ENCODE data around the gene KIR2DL4. TPM values are rescaled to one million over a fixed set of nuclear protein-coding genes. Genes with fewer than 3 reads are reported as not detected.

The KIR2DL4 gene
- total RNA-seq, 1 experiment from 2014 or later, result not detected

GRCh38 chr19:54790711-54791110 lies 12.7 kb upstream of the KIR2DL4 start:
- intact Hi-C loops (cut with micrococcal nuclease; ENCODE audit: unreplicated experiment), result no loop called here
- no peak for DNase-seq
- no peaks in the 10 kb centered on the region for H3K9me3 Mint-ChIP-seq (ENCODE audit: low read depth, unreplicated experiment)
- BruUV-seq (replicated peaks), result no TSS peak
- H3K27me3 Mint-ChIP-seq (ENCODE audit: unreplicated experiment), result peaks cover 59% of the 10 kb centered on the region
- CTCF ChIA-PET, result no interaction called here
- no peaks in the 10 kb centered on the region for H3K4me1 Mint-ChIP-seq (ENCODE audit: low read depth, unreplicated experiment)
- H3K4me3 Mint-ChIP-seq (ENCODE audit: low read depth, unreplicated experiment), result no peak overlapping the region
- no peaks in the 10 kb centered on the region for H3K36me3 Mint-ChIP-seq (ENCODE audit: insufficient read depth, unreplicated experiment)
- H3K27ac Mint-ChIP-seq (ENCODE audit: unreplicated experiment), result no peak overlapping the region
- no peak for TF ChIP-seq CTCF (IDR thresholded peaks at IDR 0.05; ENCODE audit: unreplicated experiment)

GRCh38 chr19:54791476-54791875 lies 11.9 kb upstream of the KIR2DL4 start:
- Mint-ChIP-seq H3K9me3 (ENCODE audit: low read depth, unreplicated experiment) (no peaks in the 10 kb centered on the region), H3K4me3 (ENCODE audit: low read depth, unreplicated experiment) (no peak overlapping the region), H3K4me1 (ENCODE audit: low read depth, unreplicated experiment) (no peaks in the 10 kb centered on the region), H3K27ac (ENCODE audit: unreplicated experiment) (no peak overlapping the region), H3K27me3 (ENCODE audit: unreplicated experiment) (peaks cover 61% of the 10 kb centered on the region), H3K36me3 (ENCODE audit: insufficient read depth, unreplicated experiment) (no peaks in the 10 kb centered on the region)
- intact Hi-C loops (cut with micrococcal nuclease; ENCODE audit: unreplicated experiment), result no loop called here
- no peak for DNase-seq
- TF ChIP-seq CTCF (IDR thresholded peaks at IDR 0.05; ENCODE audit: unreplicated experiment), result no peak
- no TSS peak for BruUV-seq (replicated peaks)
- CTCF ChIA-PET, result no interaction called here

GRCh38 chr19:54792814-54793213 lies 10.6 kb upstream of the KIR2DL4 start:
- BruUV-seq (replicated peaks), result no TSS peak
- no peaks in the 10 kb centered on the region for H3K9me3 Mint-ChIP-seq (ENCODE audit: low read depth, unreplicated experiment)
- CTCF ChIA-PET, result no interaction called here
- peaks cover 61% of the 10 kb centered on the region for H3K27me3 Mint-ChIP-seq (ENCODE audit: unreplicated experiment)
- H3K4me3 Mint-ChIP-seq (ENCODE audit: low read depth, unreplicated experiment), result peak overlapping the region; percentile 3
- no peak overlapping the region for H3K27ac Mint-ChIP-seq (ENCODE audit: unreplicated experiment)
- H3K4me1 Mint-ChIP-seq (ENCODE audit: low read depth, unreplicated experiment), result no peaks in the 10 kb centered on the region
- no peaks in the 10 kb centered on the region for H3K36me3 Mint-ChIP-seq (ENCODE audit: insufficient read depth, unreplicated experiment)
- intact Hi-C loops (cut with micrococcal nuclease; ENCODE audit: unreplicated experiment), result no loop called here
- DNase-seq, result no peak
- TF ChIP-seq CTCF (IDR thresholded peaks at IDR 0.05; ENCODE audit: unreplicated experiment), result no peak

GRCh38 chr19:54795758-54796157 lies 7.7 kb upstream of the KIR2DL4 start:
- Mint-ChIP-seq H3K36me3 (ENCODE audit: insufficient read depth, unreplicated experiment) (no peaks in the 10 kb centered on the region), H3K4me1 (ENCODE audit: low read depth, unreplicated experiment) (no peaks in the 10 kb centered on the region), H3K27ac (ENCODE audit: unreplicated experiment) (no peak overlapping the region), H3K4me3 (ENCODE audit: low read depth, unreplicated experiment) (no peak overlapping the region), H3K27me3 (ENCODE audit: unreplicated experiment) (peaks cover 53% of the 10 kb centered on the region), H3K9me3 (ENCODE audit: low read depth, unreplicated experiment) (peaks cover 4% of the 10 kb centered on the region)
- no peak for TF ChIP-seq CTCF (IDR thresholded peaks at IDR 0.05; ENCODE audit: unreplicated experiment)
- intact Hi-C loops (cut with micrococcal nuclease; ENCODE audit: unreplicated experiment), result no loop called here
- no peak for DNase-seq
- CTCF ChIA-PET, result interaction anchor here (0.6 to 0.7 kb wide), 2 partner anchors 10 to 82 kb away, joined by 3 read pairs; no protein-coding TSS in a partner anchor
- BruUV-seq (replicated peaks), result no TSS peak

All from Calu3 (cell line).